ENCODE results near the gene STAT5A. TPM values are rescaled to one million over a fixed set of nuclear protein-coding genes. Genes with fewer than 3 reads are reported as not detected.

The STAT5A gene
- total and polyA plus RNA-seq, 9 of the 15 experiments (the other 6 are each of a cell fraction or from before 2014, with no cell fraction given): 79.9 to 415 (median 196) TPM

- TF ChIP-seq ZBTB9 (CRISPR knock-in tag; IDR thresholded peaks at IDR 0.05) (no peak), U2AF2 (optimal IDR thresholded peaks at IDR 0.05; ENCODE audit: low read depth, low read length) (no peak), JUND (IDR thresholded peaks at IDR 0.05; ENCODE audit: borderline replicate concordance, low read depth, low read length) (peak; percentile 9; the same call in 1 of the 2 replicates), JUND (tag; IDR thresholded peaks at IDR 0.05; ENCODE audit: borderline replicate concordance, low read depth, low read length) (no peak; the same call in 2 of the 3 replicates), ZNF766 (CRISPR knock-in tag; conservative IDR thresholded peaks at IDR 0.05) (no peak), ZFP30 (CRISPR knock-in tag; IDR thresholded peaks at IDR 0.05; ENCODE audit: borderline replicate concordance) (no peak), ZNF23 (CRISPR knock-in tag; IDR thresholded peaks at IDR 0.05) (no peak), KAT8 (IDR thresholded peaks at IDR 0.05; ENCODE audit: low read depth) (no peak), SIRT6 (IDR thresholded peaks at IDR 0.05; ENCODE audit: low read depth, low read length) (no peak), TFE3 (CRISPR knock-in tag; IDR thresholded peaks at IDR 0.05) (no peak), ETS2 (tag; IDR thresholded peaks at IDR 0.05; ENCODE audit: borderline replicate concordance, poor library complexity, severe bottlenecking) (no peak), GATAD2A (IDR thresholded peaks at IDR 0.05) (no peak), ZNF3 (CRISPR knock-in tag; IDR thresholded peaks at IDR 0.05) (no peak), PHB (CRISPR knock-in tag; IDR thresholded peaks at IDR 0.05) (no peak), ZNF436 (CRISPR knock-in tag; IDR thresholded peaks at IDR 0.05) (no peak), ZNF830 (CRISPR knock-in tag; IDR thresholded peaks at IDR 0.05) (no peak), ZBTB7A (IDR thresholded peaks at IDR 0.05; ENCODE audit: borderline replicate concordance, control insufficient read depth, low read depth, low read length) (peak; percentile 39; the same call in 1 of the 2 replicates), RBM39 (optimal IDR thresholded peaks at IDR 0.05; ENCODE audit: low read depth, low read length) (no peak)
- TF ChIP-seq, protein P1, sequence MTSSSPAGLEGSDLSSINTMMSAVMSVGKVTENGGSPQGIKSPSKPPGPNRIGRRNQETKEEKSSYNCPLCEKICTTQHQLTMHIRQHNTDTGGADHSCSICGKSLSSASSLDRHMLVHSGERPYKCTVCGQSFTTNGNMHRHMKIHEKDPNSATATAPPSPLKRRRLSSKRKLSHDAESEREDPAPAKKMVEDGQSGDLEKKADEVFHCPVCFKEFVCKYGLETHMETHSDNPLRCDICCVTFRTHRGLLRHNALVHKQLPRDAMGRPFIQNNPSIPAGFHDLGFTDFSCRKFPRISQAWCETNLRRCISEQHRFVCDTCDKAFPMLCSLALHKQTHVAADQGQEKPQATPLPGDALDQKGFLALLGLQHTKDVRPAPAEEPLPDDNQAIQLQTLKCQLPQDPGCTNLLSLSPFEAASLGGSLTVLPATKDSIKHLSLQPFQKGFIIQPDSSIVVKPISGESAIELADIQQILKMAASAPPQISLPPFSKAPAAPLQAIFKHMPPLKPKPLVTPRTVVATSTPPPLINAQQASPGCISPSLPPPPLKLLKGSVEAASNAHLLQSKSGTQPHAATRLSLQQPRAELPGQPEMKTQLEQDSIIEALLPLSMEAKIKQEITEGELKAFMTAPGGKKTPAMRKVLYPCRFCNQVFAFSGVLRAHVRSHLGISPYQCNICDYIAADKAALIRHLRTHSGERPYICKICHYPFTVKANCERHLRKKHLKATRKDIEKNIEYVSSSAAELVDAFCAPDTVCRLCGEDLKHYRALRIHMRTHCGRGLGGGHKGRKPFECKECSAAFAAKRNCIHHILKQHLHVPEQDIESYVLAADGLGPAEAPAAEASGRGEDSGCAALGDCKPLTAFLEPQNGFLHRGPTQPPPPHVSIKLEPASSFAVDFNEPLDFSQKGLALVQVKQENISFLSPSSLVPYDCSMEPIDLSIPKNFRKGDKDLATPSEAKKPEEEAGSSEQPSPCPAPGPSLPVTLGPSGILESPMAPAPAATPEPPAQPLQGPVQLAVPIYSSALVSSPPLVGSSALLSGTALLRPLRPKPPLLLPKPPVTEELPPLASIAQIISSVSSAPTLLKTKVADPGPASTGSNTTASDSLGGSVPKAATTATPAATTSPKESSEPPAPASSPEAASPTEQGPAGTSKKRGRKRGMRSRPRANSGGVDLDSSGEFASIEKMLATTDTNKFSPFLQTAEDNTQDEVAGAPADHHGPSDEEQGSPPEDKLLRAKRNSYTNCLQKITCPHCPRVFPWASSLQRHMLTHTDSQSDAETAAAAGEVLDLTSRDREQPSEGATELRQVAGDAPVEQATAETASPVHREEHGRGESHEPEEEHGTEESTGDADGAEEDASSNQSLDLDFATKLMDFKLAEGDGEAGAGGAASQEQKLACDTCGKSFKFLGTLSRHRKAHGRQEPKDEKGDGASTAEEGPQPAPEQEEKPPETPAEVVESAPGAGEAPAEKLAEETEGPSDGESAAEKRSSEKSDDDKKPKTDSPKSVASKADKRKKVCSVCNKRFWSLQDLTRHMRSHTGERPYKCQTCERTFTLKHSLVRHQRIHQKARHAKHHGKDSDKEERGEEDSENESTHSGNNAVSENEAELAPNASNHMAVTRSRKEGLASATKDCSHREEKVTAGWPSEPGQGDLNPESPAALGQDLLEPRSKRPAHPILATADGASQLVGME (CRISPR knock-in tag; IDR thresholded peaks at IDR 0.05): no peak
Measured at GRCh38 chr17:42309986-42310786, 21.9 kb downstream of the STAT5A start (continued).

All from K562 (cell line).